Spleen (tissue), 7 donors: ENCODE data around the gene MROH8.
A peak's percentile ranks its signal among the peaks of the same experiment; 100 is the strongest.

Source experiments
- POLR2A ChIP-seq, 3 donors: fragments of 450-650 bp; IDR thresholded peaks; one replicate each; pipeline ENCODE4 v1.5.1; 2017; ENCODE audit warnings: antibody characterized with exemption in 3 of 3, mild to moderate bottlenecking in 1 of 3
- TF ChIP-seq, protein P1 (sequence below), 11 experiments: fragments of 200-600 bp in 7 of 11; fragments of 450-650 bp in 4 of 11; sonication (generic) in 4 of 11; IDR thresholded peaks in 8 of 11; conservative IDR thresholded peaks in 3 of 11; 1 replicate in 7 of 11; 2 replicates in 4 of 11; pipeline versions ENCODE4 v1.4.0 to v1.8.0; 2016 to 2021; ENCODE audit warnings: antibody characterized with exemption in 11 of 11, inconsistent platforms in 4 of 11, mild to moderate bottlenecking in 1 of 11
- donor health status: DM: no; HTN: no; CAD: no; lungs with moderate emphysema.
- donor health status: DM: no; HTN: no; CAD: no.
- donor health status: DM: no; HTN: no; CAD: no.

DNA sequence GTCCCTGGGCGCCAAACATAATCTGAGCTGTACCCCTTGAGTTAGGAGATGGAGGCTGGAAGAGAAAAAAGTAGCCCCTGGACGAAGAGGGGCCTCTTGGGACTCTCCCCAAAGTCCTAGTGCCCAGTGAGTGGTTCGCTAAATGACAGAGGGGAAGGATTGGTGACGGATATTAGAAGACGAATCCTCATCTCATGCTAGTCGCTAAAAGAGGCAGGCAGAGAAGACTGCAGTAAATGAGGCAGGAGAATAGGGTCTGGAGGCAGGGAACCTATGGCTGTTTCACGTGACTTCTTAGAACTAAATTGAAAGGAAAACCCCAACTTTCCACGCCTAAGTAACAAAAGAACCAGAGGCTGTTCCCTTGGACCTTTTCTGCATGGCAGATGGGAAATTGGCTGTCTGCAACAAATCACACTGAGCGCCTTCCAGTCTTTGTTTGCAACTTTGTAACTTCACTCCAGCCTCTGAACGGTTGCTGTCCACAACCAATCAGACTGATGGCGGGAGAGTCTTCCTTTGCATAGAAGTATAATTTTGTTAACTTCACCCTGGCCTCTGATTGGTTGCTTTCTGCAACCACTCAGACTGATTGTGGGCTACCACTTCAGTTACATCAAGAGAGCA is 82.8 kb downstream of the MROH8 start:
- TF ChIP-seq POLR2A (IDR thresholded peaks at IDR 0.05), result no peak
- TF ChIP-seq, protein P1, sequence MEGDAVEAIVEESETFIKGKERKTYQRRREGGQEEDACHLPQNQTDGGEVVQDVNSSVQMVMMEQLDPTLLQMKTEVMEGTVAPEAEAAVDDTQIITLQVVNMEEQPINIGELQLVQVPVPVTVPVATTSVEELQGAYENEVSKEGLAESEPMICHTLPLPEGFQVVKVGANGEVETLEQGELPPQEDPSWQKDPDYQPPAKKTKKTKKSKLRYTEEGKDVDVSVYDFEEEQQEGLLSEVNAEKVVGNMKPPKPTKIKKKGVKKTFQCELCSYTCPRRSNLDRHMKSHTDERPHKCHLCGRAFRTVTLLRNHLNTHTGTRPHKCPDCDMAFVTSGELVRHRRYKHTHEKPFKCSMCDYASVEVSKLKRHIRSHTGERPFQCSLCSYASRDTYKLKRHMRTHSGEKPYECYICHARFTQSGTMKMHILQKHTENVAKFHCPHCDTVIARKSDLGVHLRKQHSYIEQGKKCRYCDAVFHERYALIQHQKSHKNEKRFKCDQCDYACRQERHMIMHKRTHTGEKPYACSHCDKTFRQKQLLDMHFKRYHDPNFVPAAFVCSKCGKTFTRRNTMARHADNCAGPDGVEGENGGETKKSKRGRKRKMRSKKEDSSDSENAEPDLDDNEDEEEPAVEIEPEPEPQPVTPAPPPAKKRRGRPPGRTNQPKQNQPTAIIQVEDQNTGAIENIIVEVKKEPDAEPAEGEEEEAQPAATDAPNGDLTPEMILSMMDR (IDR thresholded peaks at IDR 0.05 in 8 of 11, conservative IDR thresholded peaks at IDR 0.05 in 3 of 11), result peak in 1 of 11 experiments; percentile 28
